NCI-H146 treated with DMSO at 0.1 percent for 48 hours (cell line): Measurements from ENCODE around the gene ZFHX3.

Experiments
- DNase-seq: peaks from one replicate; lab custom pipeline; 2025; ENCODE audit not compliant: unreplicated experiment; lab: John Stamatoyannopoulos, UW

ZFHX3 gene

DNA sequence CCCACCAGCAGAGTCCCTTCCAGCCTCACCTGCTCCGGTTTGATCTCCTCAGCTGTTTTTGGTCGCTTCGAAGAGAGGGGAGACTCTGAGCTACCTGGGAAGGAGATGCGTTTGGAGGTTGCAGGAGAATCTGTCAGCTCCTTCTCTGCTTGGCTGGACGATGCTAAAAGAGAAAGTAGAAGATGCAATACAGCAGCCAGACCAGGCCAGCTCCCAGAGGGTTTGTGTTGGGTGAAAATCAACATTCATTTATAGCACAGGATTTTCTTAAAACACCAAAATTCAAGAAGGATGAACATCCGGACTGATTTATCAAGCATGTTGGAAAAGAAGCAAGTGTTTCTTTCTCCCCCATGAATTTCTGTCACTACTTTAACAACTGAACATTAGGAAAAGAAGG, 236.1 kb downstream of the ZFHX3 start:
- DNase-seq: no peak

DNA sequence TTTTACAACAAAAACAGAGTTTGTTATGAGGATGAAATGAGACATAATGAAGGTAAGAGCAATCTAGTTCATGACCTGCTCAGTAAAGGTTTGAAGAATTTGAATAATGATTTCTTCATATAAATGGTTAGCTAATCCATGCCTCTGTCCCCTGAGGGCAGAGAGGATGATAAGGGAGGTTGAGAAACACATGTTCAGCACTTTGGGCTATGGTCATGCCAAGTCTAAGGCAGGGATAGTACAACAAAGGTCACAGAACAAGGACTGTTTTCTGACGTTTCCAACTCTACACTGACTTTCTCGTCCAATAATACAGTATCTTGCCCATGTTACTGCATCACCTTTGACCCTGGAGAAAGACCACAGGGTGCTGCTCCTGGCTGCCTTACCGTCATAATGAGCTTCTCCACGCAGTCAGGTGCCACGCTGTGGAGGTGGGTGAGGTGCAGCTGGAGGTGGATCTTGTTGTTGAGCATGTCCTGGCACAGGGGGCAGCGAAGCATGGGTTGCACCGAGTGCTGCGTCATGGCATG, 236.7 kb downstream of the ZFHX3 start:
- no peak for DNase-seq

DNA sequence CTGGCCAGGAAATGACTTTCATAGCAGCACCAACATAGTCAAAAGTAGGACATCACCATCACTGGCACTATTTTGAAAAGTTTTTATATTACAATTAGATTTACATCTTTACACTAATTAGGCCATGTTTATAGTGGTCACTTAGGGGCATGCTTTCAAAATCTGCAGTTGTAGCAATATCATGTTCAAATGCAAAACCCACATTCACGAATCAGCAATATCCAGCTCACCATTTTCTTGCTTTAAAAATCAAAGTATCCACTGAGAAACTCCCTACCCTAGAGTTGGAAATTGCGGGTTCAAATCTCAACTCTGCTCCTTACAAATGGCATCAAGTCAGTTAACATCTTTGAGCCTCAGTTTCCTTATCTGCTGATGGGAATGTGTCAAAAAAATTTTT, 237.4 kb downstream of the ZFHX3 start:
- DNase-seq: no peak

DNA sequence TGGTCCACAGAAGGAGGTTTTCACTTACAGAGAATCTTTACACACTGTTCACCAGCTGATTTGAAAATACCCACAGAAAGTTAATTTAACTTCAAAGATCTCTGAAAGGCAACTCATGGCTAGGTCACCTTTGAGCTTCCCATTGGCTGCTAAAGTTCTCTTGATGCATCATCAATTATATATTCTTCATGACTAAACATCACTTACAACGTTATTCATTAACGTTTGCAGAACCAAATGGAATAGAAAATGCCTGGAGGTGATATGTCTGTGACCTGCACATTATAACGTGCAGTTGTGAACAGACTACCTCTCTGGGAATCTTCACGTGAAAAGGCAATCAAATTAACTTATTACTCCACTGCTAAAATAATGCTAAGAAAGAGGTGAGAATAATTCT, 238.5 kb downstream of the ZFHX3 start:
- no peak for DNase-seq

DNA sequence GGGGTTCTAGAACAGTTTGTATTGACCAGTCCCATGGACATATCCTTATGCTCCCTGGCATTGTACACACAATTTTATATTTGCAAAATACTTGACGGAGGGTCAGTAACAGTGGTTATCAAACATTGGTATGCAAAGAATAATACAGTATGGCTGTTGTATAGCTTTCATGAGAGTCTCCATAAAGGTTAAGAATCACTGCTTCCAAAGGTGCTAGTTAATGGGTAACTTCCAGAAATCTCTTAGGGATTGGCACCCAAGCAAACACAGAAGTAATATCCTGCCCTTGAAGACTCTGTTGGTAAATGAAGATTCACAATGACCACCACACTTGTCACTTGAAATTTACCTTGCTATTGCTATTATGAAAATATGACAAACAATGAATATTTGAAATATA, 239.2 kb downstream of the ZFHX3 start:
- DNase-seq: no peak

DNA sequence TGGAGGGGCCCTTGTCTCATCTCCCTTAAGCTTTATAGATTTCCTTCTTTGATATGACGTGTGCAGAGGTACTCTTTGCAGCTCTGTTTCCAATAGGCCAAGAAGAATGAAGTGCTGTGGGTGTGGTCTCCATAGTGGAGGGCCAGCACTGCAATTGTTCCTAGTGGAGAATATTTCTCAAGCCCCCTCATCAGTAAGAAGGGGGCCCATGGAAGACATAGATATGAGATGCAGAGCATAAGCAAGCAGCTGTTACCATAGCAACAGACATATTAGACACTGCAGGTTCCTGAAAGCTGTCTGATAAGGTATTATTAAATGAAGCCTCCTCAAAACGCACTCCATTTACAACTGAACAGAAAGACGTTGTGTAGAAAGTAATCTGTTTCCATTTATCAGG, 240.7 kb downstream of the ZFHX3 start:
- peak; percentile 63 for DNase-seq

DNA sequence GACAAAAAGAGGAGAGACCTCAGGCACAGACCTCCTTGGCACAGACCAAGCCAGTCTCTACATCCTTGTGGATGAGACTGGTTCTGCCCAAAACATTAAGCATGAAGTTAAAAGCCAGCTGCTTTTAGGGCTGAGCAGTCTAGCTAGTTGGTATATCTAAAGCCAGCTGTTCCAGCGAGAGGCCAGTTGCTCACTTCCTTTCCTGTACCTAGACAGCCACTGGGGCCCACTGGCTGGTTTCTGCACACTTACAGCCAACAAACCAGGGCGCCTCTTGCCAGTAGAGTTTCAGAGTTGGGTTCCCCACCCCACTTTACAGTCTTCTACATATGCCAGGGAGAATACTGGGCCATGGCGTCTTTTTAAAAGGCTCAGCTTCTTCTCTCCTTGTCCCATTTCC, 242.4 kb downstream of the ZFHX3 start:
- DNase-seq: no peak

DNA sequence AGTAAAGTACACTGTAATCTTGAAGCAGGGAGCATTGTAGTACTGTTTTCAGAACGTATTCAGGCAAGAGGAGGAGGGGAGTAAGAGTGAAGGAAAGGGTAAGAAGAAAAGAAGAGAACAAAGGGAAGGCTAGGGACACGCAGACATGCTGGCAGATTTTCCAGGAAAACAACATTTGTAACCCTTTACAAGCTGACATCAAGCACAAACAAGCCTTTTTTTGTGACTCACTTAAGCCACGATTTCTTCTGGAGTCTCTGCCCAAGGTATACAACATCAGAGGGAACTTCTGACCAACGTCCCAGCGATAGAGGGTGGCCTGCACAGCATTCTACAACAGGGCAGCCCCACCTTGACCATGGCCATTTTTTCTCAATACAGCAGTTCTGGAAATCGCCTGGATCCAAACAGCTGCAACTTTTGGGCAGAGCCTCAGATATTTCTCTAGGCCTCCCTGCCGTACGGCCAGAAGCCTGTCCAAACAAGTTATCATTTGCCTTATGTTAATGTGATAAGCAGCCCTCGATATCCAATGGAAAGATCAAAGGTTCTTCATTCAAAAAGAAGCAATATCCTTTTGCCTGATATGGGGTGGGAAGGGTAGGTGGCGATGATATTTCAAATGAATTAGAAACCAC, 247.3 kb downstream of the ZFHX3 start:
- no peak for DNase-seq

DNA sequence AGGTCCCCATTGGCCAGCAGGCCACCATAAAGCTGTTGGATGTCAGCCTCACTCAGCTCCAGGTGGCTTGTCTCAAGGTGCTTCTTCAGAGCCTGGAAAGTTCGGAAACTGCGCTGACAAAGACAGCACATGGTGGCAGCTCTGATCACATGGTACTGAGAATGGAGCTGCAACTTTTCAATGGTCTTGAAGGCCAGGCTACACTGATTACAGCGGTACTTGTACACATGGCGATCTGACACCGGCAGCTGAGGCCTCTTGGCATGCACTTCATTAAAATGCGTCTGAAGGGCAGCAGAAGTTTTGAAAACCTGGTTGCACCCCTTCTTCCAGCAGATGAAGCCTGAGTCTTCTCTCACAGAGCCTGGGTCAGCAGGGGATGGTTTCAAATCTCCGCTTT, 249.7 kb downstream of the ZFHX3 start:
- DNase-seq: no peak

DNA sequence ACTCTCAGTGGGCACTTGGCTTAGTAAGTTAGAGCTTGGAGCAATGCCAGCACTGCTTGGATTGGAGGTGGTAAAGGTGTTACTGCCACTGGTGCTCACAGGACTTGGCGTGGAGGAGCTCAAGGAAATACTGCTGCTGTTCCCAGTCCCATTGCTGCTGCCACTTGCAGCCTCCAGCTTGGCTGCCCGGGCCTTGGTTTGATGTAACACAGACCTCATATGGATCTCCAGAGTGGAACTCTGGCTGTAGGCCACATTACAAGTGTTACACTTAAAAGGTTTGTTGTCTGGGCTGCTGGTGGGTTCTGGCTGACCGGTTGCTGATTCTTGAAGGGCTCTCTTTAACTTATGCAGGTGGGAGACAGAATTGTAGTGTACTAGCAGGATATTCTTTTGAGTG, 250.3 kb downstream of the ZFHX3 start:
- DNase-seq: no peak

DNA sequence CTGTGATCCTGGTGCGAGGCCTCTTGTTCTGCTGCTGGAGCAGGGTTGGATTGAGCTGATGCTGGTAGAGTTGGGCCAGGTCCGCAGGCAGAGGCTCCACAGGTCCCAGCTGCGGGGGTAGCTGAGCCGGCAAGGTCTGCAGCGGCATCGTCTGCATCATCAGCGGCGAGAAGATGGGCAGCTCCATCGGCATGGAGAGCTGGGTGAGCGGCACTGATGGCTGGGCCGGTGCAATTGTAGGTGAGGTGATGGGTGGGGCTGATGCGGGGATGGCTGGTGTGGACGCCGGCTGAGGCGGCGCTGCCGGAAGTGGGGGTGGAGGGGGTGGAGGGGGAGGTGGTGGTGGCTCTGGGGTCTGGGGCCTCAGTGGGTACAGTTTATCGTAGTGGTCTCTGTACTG, 251.7 kb downstream of the ZFHX3 start:
- no peak for DNase-seq

DNA sequence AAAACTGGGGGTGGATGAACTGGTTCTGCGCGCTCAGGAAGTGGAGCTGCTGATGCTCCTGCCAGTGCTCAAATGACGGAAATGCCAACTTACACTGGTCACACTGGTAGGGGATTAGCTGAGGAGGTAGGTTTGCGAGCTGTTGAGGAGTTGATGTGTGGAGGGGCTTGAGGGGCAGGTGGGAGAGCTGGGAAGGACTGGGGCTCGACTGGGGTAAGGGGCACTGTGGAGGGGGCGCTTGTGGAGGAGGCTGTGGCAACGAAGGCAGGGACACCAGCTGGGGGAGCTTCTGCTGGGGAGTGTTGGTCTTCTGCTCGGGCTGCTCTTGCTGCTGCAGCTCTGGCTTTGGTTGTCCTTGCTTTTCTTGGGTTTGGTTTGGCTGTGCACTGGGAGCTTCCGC, 252.9 kb downstream of the ZFHX3 start:
- no peak for DNase-seq

DNA sequence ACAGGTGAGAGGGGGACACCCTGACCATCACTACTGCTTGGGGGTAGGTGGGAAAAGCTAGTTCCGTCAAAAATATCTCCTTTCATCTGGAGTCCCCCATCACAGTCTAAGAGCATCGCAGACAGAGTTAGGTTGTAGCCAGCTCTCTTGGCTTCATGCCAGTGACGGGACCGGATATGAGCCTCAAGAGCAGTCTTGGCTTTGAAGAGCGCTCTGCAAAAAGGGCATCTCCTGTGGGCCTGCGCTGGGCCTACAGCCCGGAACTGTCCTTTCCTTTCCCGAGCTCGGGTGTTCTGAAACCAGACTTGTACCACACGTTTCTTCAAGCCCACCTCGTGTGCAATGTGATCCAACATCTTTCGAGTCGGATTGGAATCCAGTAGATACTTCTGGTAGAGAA, 253.6 kb downstream of the ZFHX3 start:
- no peak for DNase-seq

DNA sequence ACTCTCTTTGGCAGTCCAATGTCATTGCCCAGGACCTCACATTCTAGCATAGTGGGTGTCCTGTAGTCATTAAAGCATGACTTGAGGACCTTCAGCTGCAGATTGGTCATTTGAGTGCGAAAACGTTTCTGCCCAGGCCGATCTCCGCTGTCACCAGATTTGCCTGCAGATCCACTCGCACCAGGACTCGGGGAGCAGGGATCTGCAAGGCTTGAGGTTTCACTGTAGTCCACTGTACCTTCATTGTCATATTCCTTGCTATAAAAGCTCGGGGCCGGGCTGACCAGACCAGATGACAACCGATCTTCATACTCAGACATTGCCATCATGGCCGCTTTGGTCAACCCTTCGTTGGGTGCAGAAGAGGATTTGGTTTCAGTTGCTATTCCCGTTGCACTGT, 254.2 kb downstream of the ZFHX3 start:
- no peak for DNase-seq

DNA sequence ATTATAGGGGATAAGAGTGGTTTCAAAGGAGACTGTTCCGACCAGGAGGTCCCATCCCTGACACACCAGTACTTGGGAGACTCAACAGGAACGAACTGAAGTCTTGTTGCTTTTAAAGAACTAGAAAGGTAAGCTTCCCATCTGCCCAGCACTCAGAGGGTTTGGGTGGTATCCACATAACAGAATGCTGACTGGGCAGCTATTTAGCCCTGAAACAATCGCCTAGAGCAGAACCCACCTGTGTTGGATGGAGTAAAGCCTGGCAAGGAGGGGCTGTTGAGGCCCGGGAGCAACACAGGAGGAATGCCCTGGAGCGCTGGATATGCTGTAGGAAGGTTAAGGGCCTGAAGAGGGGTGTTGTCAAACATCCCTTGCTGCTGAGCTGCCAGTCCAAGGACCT, 254.9 kb downstream of the ZFHX3 start:
- no peak for DNase-seq

DNA sequence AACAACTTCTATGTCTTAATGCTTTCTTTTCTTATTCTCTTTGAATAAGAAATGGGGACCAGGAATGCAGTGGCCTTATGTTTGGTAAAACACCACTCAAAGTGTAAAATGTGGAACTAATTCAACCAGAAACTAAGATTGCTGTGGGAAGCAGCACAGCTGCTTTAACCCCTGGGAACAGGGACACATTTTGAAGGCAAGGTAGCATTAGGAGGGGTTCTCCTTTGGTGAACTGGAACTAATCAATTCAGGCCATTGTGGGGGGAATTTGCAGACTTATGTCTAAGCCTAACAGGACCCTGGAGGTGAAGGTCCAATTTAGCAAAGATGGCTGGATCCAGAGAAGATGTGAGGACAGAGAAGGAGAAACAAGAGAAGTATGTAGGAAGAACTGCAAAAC, 256.1 kb downstream of the ZFHX3 start:
- no peak for DNase-seq

DNA sequence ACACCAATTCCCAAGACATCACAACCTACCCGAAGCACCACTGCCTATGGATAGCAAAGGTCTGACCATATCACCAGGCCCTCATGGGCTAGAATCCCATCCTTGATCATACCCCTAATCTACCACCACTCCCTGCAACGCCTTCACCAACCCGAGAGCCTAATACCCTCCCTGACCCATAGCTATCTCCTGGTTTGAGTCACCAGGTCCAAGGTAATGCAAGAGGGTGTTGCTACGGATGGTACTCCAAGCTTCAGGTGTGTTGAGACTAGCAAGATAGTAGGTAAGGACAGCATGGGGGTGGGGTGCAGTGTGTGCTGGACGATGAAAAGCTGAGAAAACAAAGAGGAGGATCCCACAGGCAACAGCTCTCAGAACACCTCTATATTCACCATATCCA, 258.0 kb downstream of the ZFHX3 start:
- DNase-seq: no peak

DNA sequence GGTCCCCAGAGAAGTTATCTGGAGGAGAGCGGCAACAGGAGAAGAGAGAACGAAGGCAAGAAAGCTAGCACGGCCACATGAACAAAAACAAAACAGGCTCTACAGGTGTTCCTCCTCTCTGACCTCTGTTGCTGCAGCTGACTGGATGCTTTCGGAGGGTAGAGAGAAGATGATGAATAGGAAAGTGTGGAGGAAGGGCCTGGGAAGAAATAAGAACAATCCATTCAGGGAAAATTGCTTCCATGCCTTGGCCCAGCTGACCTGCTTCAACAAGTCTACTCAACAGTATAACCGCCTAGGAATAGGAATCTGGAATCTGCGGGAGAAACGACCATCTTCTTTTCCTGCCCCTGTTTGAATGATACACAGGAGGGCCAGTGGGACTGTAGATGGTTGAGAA, 258.5 kb downstream of the ZFHX3 start:
- no peak for DNase-seq

DNA sequence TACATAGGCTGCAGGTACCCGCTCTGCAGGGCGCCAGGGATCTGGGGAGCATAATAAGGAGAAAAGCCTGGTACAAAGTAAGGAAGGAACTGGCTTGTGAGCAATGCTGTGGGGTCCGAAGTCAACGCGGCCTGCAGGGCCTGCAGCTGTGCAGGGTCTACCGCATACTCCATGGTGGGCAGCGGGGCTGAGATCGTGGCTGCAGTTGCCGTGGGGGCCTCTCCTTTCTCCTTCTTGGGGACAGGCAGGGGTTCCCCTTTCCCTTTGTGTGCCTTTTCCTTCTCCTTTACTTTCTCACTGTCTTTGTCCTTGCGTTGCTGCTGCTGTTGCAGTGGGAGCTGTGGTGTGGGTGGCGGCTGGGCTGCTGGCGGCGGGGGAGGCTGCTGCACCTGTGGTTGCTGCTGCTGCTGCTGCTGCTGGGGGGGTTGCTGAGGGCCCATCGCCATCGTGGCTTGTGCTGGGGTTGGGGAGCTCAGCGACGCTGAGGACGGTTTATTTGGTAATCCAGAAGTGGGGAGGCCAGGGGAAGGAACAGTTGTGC, 259.6 kb downstream of the ZFHX3 start:
- DNase-seq: no peak

DNA sequence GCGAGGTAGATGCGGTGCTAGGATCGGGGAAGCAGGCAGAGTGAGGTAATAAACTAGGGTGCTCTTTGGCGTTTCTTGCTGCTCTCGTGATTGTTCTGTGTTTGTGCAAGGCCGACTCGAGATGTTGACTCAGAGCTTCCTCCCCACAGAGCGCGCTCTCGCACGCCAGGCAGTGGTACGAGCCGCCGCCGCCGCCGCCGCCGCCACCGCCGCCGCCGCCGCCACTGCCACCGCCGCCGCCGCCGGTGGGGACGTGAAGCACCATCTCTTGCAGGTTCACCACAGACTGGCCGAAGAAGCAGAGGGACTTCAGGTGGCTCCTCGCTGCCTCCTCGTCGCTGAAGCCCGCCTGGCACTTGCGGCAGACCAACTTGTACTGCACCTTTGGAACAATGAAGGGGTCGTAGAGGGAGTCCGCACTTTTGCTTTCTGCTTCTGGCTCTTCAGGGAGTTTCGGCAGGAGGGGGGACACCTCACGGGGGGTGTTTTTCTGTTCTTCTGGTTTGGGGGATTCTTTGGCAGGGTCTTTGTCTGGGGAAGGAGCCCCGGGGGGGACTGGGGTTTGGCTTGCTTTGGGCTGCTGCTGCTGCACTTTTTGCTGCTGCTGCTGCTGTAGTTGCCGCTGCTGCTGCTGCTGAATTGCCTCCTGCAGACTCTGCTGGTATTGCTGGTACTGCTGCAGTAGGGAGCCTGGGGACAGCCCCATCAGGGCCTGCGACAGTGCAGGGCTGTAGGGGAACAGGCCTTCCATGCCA, 260.2 kb downstream of the ZFHX3 start:
- no peak for DNase-seq

DNA sequence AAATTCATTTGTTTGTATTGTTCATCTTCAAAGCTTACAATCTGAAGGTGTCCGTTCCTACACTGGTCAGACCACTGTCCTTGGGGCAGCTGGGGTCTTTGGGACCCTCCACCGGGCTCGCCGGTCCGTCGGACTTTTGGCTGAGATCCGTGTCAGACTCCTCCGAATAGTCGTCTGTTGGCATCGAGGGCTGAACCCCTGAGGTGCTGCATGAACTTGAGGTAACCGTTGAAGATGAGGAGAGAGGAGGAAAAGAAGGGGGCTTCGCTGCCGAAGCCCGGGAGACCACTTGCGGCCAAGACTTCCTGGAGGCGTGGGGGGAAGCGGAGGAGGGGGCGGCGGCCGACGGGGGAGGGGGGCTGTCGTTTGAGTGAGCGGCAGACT, 260.8 kb downstream of the ZFHX3 start:
- no peak for DNase-seq

DNA sequence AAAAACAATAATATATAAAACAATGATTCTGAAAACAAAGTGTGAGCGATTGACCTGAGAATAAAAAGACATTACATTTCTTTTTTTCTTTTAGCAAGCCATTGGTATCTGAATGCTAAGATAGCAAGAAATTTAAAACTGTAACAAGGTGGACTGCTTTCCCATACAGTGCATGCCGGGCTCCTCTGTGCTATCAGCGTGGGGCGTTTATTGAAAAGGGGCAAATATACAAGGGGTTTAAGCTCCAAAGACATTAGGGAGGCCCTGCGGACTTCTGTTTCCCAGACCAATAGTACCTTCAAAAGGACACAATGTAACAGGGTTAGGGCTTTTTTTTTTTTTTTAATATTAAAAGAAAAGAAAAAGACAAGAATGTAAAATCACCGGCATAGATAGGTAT, 261.3 kb downstream of the ZFHX3 start:
- no peak for DNase-seq

DNA sequence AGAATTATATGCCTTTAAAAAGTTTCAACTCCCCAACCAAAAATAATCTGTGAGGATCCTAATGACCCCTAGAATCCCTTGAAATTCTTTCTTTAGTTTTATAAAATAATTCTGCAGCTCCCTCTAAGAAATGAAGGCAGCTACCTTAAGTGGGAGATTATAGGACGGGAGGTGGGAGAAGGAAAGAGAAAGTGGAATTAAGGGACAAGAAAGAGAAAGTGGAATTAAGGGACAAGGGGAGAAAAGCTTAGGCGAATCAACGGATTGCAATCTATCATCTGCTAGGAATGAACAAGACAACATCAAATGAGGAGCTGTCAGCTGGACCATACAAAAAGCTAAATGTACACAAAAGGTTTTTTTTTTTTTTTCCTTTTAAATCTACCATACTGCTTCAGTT, 262.0 kb downstream of the ZFHX3 start:
- no peak for DNase-seq
